HG03064 (cell line): ENCODE results near the gene DDX27.
"Not testable (repeated sequence)": the region's sequence is repeated elsewhere in the genome, so short reads cannot be mapped to it uniquely, and the experiment has no call there.

Experiments
- ATAC-seq: cut with Tn5 transposase; IDR thresholded peaks from one replicate; pipeline ENCODE4 v1.9.1; 2021; ENCODE audit warnings: low read depth; ENCODE audit not compliant: unreplicated experiment

Gene DDX27, protein sequence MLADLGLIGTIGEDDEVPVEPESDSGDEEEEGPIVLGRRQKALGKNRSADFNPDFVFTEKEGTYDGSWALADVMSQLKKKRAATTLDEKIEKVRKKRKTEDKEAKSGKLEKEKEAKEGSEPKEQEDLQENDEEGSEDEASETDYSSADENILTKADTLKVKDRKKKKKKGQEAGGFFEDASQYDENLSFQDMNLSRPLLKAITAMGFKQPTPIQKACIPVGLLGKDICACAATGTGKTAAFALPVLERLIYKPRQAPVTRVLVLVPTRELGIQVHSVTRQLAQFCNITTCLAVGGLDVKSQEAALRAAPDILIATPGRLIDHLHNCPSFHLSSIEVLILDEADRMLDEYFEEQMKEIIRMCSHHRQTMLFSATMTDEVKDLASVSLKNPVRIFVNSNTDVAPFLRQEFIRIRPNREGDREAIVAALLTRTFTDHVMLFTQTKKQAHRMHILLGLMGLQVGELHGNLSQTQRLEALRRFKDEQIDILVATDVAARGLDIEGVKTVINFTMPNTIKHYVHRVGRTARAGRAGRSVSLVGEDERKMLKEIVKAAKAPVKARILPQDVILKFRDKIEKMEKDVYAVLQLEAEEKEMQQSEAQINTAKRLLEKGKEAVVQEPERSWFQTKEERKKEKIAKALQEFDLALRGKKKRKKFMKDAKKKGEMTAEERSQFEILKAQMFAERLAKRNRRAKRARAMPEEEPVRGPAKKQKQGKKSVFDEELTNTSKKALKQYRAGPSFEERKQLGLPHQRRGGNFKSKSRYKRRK

DNA sequence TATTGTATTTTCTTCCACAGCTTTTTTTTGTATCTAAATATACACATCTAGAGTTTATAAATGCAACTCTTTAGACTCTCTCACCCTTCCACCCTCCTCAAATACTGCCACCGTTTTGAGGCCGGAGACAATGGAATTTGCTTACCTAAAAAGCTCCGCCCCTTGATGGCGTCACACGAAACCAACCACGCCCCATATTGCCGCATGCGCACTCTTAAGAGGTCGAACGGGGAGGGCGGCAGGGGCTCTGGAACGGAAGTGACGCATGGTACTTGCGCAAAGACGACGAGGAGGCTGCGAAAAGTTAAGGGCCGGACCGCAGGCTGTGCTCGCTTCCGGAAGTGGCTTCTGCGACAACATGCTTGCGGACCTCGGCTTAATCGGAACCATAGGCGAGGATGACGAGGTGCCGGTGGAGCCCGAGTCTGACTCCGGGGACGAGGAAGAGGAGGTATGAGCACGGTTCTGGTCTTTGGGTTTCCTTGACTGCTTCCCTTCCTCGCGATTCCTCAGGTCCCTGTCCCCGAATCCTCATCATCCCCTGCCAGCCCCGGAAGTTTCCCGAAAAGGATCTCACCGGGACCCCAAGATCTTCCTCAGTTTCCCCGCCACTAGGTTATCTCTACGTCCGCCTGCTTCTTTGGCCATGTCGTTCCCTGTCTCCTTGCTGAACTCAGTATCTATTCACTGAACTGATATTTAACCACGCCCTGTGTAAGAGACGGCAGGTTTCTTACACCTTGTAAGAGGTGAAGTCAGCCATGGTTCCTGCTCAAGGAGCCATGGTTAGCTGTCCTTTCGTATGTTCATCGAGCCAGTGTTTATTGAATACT lies at the start of gene DDX27:
Gene DDX27, plus strand, starts transcription at position 326 of the 833 bp plus-strand sequence. Its CDS starts 33 bp downstream, at position 359.
- peak; percentile 76 for ATAC-seq

DNA sequence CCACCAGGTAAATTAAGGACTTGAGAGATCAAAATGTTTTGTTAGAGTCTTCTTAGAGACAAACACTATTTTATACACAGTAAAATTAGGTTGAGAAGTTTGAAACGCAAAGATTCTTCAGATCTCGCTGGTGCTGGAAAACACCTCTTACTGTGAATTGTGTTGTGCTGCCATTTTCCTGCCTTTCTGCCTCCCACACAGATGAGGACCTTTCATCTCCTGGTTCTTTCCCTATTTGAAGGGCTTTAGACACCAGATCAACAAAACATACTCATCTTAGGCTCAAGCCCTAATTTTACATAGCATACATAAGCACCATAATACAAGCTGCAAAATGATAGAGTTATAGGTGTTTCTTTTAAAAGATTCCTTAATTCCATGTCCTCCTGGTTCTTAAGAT lies 49.7 kb upstream of the DDX27 start:
- ATAC-seq: no peak

GRCh38 chr20:49170714-49171113 lies 48.5 kb upstream of the DDX27 start:
- ATAC-seq: no peak

DNA sequence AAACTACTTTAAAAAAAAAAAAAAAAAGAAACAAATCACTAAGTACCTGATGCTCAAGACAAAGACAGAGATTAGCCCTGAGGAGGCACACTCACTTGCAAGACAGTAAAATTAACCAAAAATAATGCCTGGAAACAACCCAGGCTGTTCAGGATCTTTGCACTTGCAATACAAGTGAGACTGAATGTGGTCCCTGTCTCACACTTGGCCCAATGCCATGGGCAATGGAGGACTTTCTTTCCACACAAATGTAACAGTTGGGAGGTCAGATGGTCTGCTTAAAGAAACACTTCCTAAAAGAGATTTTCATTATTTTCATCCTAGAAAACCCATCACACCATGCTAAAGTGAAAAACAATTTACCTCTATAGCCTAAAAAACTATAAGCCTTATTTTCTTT lies 47.3 kb upstream of the DDX27 start:
- no peak for ATAC-seq

GRCh38 chr20:49172413-49172812 lies 46.8 kb upstream of the DDX27 start:
- ATAC-seq: no peak

DNA sequence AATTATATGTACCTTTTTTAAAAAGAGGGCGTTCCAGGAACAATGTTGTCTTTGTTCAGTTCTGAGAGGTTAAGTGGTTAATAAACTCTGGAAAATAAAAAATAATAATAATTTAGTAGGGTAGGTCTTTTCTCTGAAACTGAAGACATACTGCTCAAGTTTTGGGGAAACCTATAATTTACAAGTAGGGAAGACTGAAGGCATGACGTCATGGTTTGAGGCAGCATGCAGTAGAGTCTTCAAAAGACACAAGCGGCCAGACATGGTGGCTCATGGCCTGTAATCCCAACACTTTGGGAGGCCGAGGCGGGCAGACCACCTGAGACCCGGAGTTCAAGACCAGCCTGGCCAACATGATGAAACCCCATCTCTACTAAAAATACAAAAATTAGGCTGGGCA lies 45.0 kb upstream of the DDX27 start:
- no peak for ATAC-seq

GRCh38 chr20:49179368-49180277 lies 39.6 kb upstream of the DDX27 start:
- ATAC-seq: no peak

DNA sequence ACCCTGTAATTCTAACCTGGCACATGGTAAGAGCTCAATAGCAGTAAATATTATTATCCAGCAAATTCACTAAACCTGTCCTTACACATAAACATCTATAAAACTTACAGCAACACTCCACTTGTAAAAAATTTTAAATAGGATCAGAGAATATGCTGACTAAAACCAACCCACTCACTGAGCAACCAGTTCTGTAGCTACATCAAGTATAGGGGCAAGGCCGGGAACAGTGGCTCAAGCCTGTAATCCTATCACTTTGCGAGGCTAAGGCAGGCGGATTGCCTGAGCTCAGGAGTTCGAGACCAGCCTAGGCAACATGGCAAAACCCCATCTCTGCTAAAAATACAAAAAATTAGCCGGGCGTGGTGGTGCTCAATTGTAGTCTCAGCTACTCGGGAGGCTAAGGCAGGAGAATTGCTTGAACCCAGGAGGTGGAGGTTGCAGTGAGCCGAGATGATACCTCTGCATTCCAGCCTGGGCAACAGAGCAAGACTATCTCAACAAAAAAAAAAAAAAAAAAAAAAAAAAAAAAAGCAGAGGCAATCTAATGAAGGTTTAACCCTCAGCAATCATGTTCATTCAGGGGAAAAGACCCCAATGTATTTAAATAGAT lies 37.8 kb upstream of the DDX27 start:
- ATAC-seq: no peak

GRCh38 chr20:49183444-49183843 lies 35.8 kb upstream of the DDX27 start:
- ATAC-seq: no peak

GRCh38 chr20:49184084-49184501 lies 35.1 kb upstream of the DDX27 start:
- not testable (repeated sequence) for ATAC-seq

GRCh38 chr20:49184691-49185070 lies 34.5 kb upstream of the DDX27 start:
- ATAC-seq: no peak

GRCh38 chr20:49185071-49185761 lies 34.0 kb upstream of the DDX27 start:
- ATAC-seq: no peak

GRCh38 chr20:49186535-49187329 lies 32.5 kb upstream of the DDX27 start:
- no peak for ATAC-seq

GRCh38 chr20:49187330-49187850 lies 31.8 kb upstream of the DDX27 start:
- ATAC-seq: no peak

DNA sequence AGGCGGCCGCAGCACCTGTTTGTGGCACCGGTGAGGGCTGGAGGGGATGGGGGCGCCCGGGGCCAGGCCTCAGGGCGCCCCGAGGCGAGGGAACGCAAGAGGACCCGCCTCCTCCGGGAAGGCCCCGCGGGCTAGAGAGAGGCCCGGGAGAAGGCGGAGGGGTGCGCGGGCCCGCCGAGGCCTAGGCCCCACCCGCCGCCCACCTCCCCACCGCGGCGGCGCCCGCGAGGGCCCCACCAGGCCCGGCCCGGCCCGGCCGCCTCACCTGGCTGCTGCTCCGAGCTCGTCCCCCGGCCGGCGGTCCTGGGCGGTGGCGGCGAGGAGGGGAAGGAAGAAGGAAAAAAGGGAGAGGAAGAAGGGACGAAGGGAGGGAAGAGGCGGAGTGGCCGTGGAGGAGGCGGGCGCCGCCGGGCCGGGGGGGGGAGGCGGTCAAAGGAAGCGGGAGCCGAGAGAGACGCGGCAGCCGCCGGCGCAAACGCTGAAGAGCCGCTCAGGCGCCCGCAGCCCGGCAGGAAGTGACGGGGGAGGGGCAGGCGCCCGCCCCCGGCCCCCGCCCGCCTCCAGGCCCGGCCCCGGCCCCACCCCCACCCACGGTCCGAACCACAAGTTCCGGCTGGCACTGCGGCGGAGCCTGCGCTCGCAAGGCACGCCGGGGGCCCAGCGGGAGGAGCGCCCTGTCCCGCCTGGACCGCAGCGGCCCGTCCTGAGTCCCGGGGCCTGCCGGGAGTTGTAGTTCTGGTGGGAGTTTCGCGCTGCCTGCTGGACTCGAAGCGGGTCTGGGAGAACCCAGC lies 31.2 kb upstream of the DDX27 start, which contains the start of gene STAU1:
Gene STAU1, minus strand, starts transcription at position 484 of the 791 bp plus-strand sequence. CDS start 22,133 bp downstream, outside the sequence.
- ATAC-seq: peak; percentile 81

GRCh38 chr20:49192944-49193518 lies 26.2 kb upstream of the DDX27 start:
- not testable (repeated sequence) for ATAC-seq
